ENCODE results near the gene CPNE8. TPM values are rescaled to one million over a fixed set of nuclear protein-coding genes. Genes with fewer than 3 reads are reported as not detected.

Gene CPNE8
- total and polyA plus RNA-seq, 2 donors, result 10.1 to 37.7 TPM

- no peak for DNase-seq (ENCODE audit: extremely low spot score)
- WGBS, result 84% methylated on average over 2 of the region's 2 CpGs
- no peak overlapping the region for H3K4me3 ChIP-seq (ENCODE audit: low read depth, low read length)
- no peaks in the 10 kb centered on the region for H3K4me1 ChIP-seq (ENCODE audit: insufficient read depth)
- H3K36me3 ChIP-seq (ENCODE audit: insufficient read depth), result no peaks in the 10 kb centered on the region
- no peak overlapping the region for H3K27ac ChIP-seq (ENCODE audit: low read depth)
These were observed 67.1 kb downstream of the CPNE8 start for GRCh38 chr12:38838056-38838850.

DNA sequence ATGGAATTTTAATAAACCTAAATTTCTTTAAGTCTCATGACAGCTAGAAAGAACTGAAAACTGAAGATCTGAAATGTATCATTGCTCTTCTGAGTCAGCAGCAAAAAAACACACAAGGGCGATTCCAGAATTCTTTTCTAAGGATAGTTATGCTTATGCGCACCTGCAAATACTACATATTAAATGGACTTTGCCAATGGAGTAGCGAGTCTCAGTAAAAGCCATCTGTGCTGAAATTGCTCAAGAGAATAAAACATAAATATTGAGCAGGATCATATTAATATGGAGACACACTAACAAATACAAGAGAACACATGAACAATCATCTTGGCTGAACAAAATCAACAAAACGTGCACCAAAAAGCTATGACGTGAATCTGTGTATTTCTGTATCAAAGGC, 73.7 kb downstream of the CPNE8 start:
- WGBS, result 87% methylated on average over 5 of the region's 5 CpGs
- H3K4me1 ChIP-seq (ENCODE audit: insufficient read depth), result no peaks in the 10 kb centered on the region
- no peak for DNase-seq (ENCODE audit: extremely low spot score)
- no peak overlapping the region for H3K27ac ChIP-seq (ENCODE audit: low read depth)
- no peak overlapping the region for H3K4me3 ChIP-seq (ENCODE audit: low read depth, low read length)
- no peaks in the 10 kb centered on the region for H3K36me3 ChIP-seq (ENCODE audit: insufficient read depth)

DNA sequence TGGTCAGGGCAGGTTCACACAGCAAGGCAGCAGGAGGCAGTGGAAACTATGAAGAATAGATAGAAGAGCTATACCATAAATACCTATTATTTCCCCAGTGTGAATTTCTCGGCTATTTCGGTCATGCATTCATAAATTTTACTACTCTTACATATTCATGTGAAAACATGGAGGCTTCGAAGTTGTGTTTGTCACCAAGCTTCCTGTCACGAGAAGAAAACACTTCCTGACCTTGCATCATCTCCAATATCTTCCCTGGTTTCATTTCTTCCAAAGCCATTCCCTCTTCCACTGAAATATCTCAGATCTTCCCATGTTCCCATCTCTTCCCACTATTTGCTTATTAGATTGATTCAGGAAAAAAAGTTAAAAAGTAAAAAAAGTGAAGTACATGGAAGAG, 80.4 kb downstream of the CPNE8 start:
- WGBS, result 87% methylated on average over 4 of the region's 4 CpGs
- Histone ChIP-seq H3K27ac (ENCODE audit: low read depth) (no peak overlapping the region), H3K4me1 (ENCODE audit: insufficient read depth) (no peaks in the 10 kb centered on the region), H3K4me3 (ENCODE audit: low read depth, low read length) (no peak overlapping the region), H3K36me3 (ENCODE audit: insufficient read depth) (no peaks in the 10 kb centered on the region)
- no peak for DNase-seq (ENCODE audit: extremely low spot score)

DNA sequence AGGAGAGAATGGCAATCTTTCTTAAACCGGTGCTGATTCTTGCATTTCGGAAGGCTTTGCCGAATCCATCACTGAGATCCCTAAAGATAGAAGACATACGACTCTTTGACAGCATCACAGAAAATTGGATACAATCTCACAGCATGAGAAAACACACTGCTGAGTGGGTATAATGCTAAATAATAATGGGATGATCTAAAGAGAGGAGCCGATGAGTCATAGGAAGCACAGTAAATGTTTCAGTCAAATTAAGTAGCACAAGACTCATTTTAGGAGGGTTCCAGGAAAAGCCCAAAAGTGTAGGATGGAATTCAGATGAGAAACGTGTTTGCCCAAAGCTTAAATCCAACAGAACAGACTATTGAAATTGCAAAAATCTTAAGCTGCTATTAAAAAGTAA, 81.7 kb downstream of the CPNE8 start:
- no peaks in the 10 kb centered on the region for H3K4me1 ChIP-seq (ENCODE audit: insufficient read depth)
- H3K4me3 ChIP-seq (ENCODE audit: low read depth, low read length), result no peak overlapping the region
- 69% methylated on average over 6 of the region's 6 CpGs for WGBS
- H3K27ac ChIP-seq (ENCODE audit: low read depth), result no peak overlapping the region
- DNase-seq (ENCODE audit: extremely low spot score), result no peak
- H3K36me3 ChIP-seq (ENCODE audit: insufficient read depth), result no peaks in the 10 kb centered on the region

GRCh38 chr12:38823314-38823713, 82.1 kb downstream of the CPNE8 start:
- H3K27ac ChIP-seq (ENCODE audit: low read depth), result no peak overlapping the region
- DNase-seq (ENCODE audit: extremely low spot score), result no peak
- no peaks in the 10 kb centered on the region for H3K36me3 ChIP-seq (ENCODE audit: insufficient read depth)
- 67% methylated on average over 2 of the region's 2 CpGs for WGBS
- H3K4me3 ChIP-seq (ENCODE audit: low read depth, low read length), result no peak overlapping the region
- H3K4me1 ChIP-seq (ENCODE audit: insufficient read depth), result no peaks in the 10 kb centered on the region

DNA sequence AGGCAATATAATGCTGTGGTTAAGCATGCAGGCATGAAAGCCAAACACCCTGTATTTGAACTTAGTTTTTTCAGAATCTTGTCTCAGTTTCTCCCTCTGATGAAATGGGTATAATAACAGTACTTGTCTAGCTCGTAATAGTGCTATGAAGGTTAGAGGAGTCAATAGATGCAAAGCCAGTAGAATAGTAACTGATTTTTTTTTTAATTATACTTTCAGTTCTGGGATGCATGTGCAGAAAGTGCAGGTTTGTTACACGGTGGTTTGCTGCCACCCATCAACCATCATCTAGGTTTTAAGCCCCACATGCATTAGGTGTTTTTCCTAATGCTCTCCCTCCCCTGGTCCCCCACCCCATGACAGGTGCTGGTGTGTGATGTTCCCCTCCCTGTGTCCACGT, 87.4 kb downstream of the CPNE8 start:
- DNase-seq (ENCODE audit: extremely low spot score), result no peak
- 87% methylated on average over 3 of the region's 3 CpGs for WGBS

GRCh38 chr12:38813923-38814322, 91.5 kb downstream of the CPNE8 start:
- H3K36me3 ChIP-seq (ENCODE audit: insufficient read depth), result peaks cover 3% of the 10 kb centered on the region

More for the DNA sequence above, 87.4 kb downstream of the CPNE8 start:
- no peaks in the 10 kb centered on the region for H3K4me1 ChIP-seq (ENCODE audit: insufficient read depth)
- H3K27ac ChIP-seq (ENCODE audit: low read depth), result no peak overlapping the region
- H3K36me3 ChIP-seq (ENCODE audit: insufficient read depth), result no peaks in the 10 kb centered on the region
- no peak overlapping the region for H3K4me3 ChIP-seq (ENCODE audit: low read depth, low read length)

DNA sequence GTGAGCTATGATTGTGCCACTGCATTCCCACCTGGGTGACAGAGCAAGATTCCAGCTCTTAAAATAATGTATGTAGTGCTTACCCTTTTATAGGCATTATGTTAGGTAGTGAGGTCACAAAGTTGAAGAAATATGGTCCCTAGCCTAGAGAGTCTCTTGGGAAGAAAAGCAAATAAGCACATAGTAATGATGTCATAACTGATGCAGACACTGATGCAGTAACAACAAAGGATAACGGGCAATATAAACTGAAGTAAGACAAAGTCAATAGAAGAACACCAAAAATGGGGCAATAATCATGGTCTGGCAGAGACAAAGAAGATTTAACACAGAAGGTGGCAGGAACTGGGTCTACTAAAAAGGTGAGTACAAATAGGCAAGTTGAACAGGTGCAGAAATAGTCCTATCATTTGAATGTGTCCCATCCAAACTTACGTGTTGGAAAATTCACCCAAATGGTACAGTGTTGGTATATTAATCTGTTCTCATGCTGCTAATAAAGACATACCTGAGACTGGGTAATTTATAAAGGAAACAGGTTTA, 93.5 kb downstream of the CPNE8 start:
- no peak for DNase-seq (ENCODE audit: extremely low spot score)
- H3K27ac ChIP-seq (ENCODE audit: low read depth), result no peak overlapping the region
- H3K36me3 ChIP-seq (ENCODE audit: insufficient read depth), result peaks cover 3% of the 10 kb centered on the region
- WGBS, result 90% methylated on average over 2 of the region's 2 CpGs
- H3K4me3 ChIP-seq (ENCODE audit: low read depth, low read length), result no peak overlapping the region
- H3K4me1 ChIP-seq (ENCODE audit: insufficient read depth), result no peaks in the 10 kb centered on the region

More at GRCh38 chr12:38813923-38814322, 91.5 kb downstream of the CPNE8 start:
- no peak overlapping the region for H3K27ac ChIP-seq (ENCODE audit: low read depth)
- WGBS, result 91% methylated on average over 3 of the region's 3 CpGs
- no peak for DNase-seq (ENCODE audit: extremely low spot score)
- no peaks in the 10 kb centered on the region for H3K4me1 ChIP-seq (ENCODE audit: insufficient read depth)
- no peak overlapping the region for H3K4me3 ChIP-seq (ENCODE audit: low read depth, low read length)

DNA sequence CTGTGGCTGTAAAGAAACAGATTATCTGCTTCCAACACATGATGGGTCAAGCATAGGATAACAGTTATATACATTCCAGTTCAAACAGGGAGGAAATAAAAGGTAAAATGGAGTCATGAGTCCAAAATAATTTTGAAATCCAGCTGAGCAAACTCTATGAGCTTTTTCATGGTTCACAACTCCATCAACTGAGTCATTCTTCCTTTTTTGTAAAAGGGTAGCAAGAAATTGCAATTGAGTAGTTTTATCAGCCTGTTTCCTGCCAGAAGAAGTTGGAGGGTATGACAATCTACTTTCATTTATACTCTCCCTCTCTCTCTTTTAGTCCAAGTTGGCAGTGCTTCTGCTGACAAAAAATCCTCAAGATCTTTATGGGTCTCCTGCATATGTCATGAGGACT, 95.6 kb downstream of the CPNE8 start:
- DNase-seq (ENCODE audit: extremely low spot score), result no peak
- peaks cover 3% of the 10 kb centered on the region for H3K36me3 ChIP-seq (ENCODE audit: insufficient read depth)
- H3K4me1 ChIP-seq (ENCODE audit: insufficient read depth), result no peaks in the 10 kb centered on the region
- H3K27ac ChIP-seq (ENCODE audit: low read depth), result no peak overlapping the region
- no peak overlapping the region for H3K4me3 ChIP-seq (ENCODE audit: low read depth, low read length)

DNA sequence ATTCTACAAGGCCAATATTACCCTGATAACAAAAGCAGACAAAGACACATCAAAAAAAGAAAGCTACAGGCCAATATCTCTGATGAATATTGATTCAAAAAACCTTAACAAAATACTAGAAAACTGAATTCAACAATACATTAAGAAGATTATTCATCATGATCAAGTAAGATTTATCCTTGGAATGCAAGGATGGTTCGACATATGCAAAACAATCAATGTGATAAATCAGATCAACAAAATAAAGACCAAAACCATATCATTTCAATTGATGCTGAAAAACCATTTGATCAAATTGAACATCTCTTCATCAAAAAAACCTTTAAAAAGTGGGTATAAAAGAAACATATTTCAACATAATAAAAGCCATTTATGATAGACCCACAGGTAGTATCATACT, 117.3 kb downstream of the CPNE8 start:
- Histone ChIP-seq H3K36me3 (ENCODE audit: insufficient read depth) (no peaks in the 10 kb centered on the region), H3K4me3 (ENCODE audit: low read depth, low read length) (no peak overlapping the region), H3K27ac (ENCODE audit: low read depth) (no peak overlapping the region), H3K4me1 (ENCODE audit: insufficient read depth) (no peaks in the 10 kb centered on the region)
- no peak for DNase-seq (ENCODE audit: extremely low spot score)
- 77% methylated on average over 1 of the region's 1 CpG for WGBS

DNA sequence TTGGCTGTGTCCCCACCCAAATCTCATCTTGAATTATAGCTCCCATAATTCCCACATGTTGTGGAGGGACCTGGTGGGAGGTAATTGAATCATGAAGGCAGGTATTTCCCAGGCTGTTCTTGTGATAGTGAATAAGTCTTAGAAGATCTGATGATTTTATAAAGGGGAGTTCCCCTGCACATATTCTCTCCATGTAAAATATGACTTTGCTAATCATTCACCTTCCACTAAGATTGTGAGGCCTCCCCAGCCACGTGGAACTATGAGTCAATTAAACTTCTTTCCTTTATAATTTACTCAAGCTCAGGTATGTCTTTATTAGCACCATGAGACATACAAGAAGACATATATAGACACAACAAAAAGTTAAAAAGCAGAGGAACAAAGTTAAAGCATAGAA, 120.0 kb downstream of the CPNE8 start:
- DNase-seq (ENCODE audit: extremely low spot score), result no peak
- no peak overlapping the region for H3K27ac ChIP-seq (ENCODE audit: low read depth)
- 64% methylated on average over 1 of the region's 1 CpG for WGBS
- H3K4me3 ChIP-seq (ENCODE audit: low read depth, low read length), result no peak overlapping the region
- H3K4me1 ChIP-seq (ENCODE audit: insufficient read depth), result no peaks in the 10 kb centered on the region
- no peaks in the 10 kb centered on the region for H3K36me3 ChIP-seq (ENCODE audit: insufficient read depth)

GRCh38 chr12:38783304-38783703, 122.1 kb downstream of the CPNE8 start:
- WGBS, result 63% methylated on average over 2 of the region's 2 CpGs
- H3K4me3 ChIP-seq (ENCODE audit: low read depth, low read length), result no peak overlapping the region
- no peaks in the 10 kb centered on the region for H3K36me3 ChIP-seq (ENCODE audit: insufficient read depth)
- no peak overlapping the region for H3K27ac ChIP-seq (ENCODE audit: low read depth)
- DNase-seq (ENCODE audit: extremely low spot score), result no peak
- no peaks in the 10 kb centered on the region for H3K4me1 ChIP-seq (ENCODE audit: insufficient read depth)

DNA sequence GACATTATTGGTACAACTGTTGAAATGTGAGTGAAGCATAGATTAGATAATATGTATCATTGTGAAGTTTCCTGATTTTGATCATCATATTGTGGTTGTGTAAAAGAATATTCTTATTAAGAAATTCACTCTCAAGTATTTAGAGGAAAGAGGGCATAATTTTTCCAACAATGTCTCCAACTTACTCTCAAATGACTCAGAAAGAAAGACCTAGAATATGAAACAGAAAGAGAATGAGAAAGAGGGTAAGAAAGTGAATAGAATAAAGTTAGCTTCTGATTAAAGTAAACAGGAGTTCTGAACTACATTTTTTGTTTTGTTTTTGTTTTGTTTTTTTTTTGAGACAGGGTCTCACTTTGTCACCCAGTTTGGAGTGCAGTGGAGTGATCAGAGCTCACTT, 123.0 kb downstream of the CPNE8 start:
- Histone ChIP-seq H3K4me3 (ENCODE audit: low read depth, low read length) (no peak overlapping the region), H3K4me1 (ENCODE audit: insufficient read depth) (no peaks in the 10 kb centered on the region), H3K27ac (ENCODE audit: low read depth) (no peak overlapping the region), H3K36me3 (ENCODE audit: insufficient read depth) (no peaks in the 10 kb centered on the region)
- no peak for DNase-seq (ENCODE audit: extremely low spot score)

DNA sequence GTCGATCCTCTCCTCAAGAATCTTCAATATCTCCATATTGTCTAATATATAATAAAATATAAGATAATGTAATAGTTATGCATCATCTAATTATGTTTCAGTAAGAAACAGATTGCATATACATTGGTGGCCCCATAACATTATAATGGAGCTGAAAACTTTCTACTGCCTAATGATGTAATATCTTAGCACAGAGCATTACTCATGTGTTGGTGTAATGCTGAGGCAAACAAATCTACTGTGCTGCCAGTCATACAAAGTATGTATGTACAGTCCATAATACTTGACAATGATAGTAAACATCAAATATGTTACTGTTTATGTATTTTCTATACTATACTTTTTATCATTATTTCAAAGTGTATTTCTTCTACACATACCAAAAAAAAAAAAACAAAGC, 128.7 kb downstream of the CPNE8 start:
- no peak overlapping the region for H3K4me3 ChIP-seq (ENCODE audit: low read depth, low read length)
- WGBS, result 95% methylated on average over 1 of the region's 1 CpG
- no peaks in the 10 kb centered on the region for H3K4me1 ChIP-seq (ENCODE audit: insufficient read depth)
- no peak overlapping the region for H3K27ac ChIP-seq (ENCODE audit: low read depth)
- no peaks in the 10 kb centered on the region for H3K36me3 ChIP-seq (ENCODE audit: insufficient read depth)
- no peak for DNase-seq (ENCODE audit: extremely low spot score)
